ENCODE results near the gene TMEM245. TPM values are rescaled to one million over a fixed set of nuclear protein-coding genes. Genes with fewer than 3 reads are reported as not detected.
A peak's percentile ranks its signal among the peaks of the same experiment; 100 is the strongest.
"Not testable (repeated sequence)": the region's sequence is repeated elsewhere in the genome, so short reads cannot be mapped to it uniquely, and the experiment has no call there.

TMEM245 gene
- total RNA-seq, 1 donor from 2014 or later, result 82.4 TPM

DNA sequence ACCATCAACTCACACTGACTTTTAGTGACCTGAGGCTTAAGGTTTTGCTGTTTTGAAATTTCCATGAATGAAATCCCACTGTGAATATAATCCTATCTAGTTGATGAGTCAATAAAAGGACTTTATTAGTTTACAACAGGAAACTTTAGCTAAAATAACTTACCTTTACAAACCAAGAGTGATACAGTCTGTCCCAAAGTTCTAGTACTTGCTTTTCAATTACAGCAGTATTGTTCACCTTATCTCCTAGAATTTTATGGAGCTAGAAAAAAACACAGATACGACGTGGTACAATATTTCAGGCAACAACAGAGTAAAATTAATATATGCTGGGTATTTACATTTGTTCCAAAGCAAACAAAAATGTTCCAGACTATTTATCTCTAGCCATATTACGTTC lies 59.6 kb downstream of the TMEM245 start:
- no peak for DNase-seq

DNA sequence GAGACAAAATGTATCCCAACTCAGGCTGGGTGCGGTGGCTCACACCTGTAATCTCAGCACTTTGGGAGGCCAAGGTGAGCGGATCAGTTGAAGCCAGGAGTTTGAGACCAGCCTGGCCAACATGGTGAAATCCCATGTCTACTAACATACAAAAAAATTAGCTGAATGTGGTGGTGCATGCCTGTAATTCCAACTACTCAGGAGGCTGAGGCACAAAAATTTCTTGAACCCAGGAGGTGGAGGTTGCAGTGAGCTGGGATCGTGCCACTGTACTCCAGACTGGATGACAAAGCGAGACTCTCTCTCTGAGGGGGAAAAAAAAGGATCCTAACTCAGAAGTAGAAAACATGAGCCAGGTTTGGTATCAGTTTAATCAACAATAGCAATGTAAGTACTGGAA lies 66.6 kb downstream of the TMEM245 start:
- not testable (repeated sequence) for DNase-seq

DNA sequence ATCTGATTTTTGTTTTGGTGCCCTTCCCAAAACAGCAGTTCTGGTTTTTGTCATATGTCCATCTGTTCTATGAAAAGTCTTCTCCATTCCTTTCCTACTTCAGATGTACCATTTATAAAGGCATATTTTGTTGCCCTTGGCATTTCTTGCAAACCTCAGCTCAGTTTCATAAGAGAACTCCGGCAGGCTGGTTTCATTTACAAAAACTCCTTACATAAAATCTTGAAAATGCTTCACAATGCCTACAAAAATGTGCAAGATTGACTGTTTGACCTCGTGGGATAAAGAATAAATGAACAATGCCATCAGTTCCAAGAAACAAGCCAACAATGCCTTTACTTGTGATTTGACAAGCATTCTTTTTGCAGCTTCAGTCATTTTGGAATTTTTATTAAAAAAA lies 67.3 kb downstream of the TMEM245 start:
- no peak for DNase-seq

- DNase-seq, result no peak
These were observed 68.0 kb downstream of the TMEM245 start for GRCh38 chr9:109051733-109052132.

- no peak for DNase-seq
These were observed 69.3 kb downstream of the TMEM245 start for GRCh38 chr9:109050444-109050843.

DNA sequence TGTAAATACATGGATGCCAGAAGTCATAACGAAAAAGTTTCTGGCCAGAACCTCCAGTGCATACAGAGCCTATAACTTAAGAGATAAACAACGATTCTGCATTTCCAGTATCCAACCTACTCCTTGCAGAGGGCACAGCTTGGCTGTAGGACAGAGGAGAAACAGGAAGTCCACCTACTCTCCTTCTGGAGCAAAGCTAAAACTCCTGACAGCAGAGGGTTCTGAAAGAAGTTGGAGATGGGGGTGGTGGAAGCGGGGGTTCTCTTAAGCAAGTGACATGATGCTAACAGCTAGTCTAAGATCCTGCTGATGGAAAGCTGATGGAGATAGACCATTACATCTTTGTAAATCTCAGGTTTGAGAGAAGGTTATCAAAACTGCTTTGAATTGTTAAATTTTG lies 70.9 kb downstream of the TMEM245 start:
- no peak for DNase-seq

- DNase-seq, result no peak
These were observed 72.5 kb downstream of the TMEM245 start for GRCh38 chr9:109047259-109047658.

DNA sequence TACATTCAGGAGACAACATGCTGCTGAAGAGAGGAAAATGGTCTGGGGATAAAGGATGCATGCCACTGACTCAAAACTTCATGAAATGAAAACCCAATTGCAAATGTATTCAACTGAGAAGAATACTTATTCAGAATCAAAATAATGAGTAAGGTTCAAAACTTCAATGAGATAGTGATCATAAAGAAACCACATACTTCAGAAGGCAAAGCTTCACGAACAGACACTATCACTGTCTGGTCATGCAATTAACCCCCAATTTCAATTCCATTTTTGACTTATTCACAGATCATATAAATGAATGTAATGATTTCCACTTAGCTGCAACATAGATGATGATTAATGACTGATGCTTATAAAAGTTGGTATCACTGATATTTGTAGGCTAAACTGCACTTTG lies 73.4 kb downstream of the TMEM245 start:
- DNase-seq, result no peak

GRCh38 chr9:109043578-109043977 lies 76.2 kb downstream of the TMEM245 start:
- no peak for DNase-seq

DNA sequence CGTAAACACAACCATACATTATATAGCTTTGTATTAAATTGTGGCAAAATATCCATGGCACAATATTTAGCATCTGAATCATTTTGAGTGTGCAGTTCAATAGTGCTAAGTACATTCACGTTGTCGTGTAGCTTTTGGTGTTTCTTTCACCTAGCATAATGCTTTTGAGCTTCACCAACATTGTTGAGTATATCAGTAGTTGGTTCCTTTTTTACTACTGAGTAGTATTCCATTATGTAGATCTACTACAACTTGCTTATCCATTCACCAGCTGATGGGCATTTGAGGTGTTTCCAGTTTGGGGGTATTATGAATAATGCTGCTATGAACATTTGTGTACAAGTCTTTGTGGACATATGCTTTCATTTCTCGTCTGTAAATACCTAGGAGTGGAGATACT lies 79.2 kb downstream of the TMEM245 start:
- no peak for DNase-seq

DNA sequence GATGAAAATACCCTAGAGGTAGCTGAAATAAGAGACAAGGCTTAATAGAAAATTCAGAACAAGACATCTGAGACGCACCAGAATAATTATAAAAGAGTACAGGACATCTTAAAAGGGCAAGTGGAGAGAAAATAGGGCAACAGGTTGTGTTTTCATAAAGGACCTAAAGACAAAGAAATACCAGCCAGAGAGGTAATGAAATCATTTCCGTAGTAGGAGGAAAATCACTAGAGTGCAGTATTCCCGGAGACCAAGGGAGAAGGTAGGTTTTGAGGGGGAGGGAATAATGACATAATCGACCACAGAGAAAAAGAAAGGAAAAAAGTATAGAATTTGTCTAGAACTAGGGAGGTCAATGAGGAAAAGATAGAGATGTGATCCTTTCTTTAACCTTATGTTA lies 80.2 kb downstream of the TMEM245 start:
- peak; percentile 75 for DNase-seq

DNA sequence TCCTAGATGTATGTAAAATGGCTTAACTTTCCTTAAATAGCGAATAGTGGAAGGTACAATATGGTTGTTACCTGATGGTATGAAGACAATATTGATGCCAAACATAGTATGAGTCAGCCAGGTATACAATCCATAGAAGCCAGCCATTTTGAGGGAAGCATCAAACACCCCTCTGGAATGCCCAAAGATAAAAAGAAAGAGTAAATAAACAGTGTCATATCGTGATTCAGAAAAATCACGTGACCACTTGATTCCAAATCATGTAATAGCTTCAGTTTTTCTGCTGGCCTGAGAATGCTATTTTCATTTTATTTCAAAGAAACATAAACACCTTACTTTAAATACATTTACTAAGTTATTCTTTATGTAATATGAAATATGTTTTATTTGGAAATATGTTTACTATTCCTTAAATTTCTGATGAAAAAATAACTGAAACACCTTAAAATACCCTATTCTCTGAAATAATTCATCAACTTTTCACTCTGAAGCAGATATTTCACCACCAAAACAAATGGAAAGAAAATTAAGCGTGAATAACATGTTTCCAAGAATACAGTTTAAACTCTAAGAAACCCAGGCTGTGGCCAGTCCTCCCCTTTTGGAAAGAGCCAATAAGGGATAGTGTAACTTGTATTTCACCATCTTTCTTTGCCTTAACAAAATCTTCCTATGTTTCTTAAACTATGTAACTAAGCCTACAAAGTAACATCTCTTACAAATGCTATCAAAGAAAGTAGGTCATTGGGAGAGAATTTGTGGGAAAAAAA lies 81.6 kb downstream of the TMEM245 start:
- no peak for DNase-seq

DNA sequence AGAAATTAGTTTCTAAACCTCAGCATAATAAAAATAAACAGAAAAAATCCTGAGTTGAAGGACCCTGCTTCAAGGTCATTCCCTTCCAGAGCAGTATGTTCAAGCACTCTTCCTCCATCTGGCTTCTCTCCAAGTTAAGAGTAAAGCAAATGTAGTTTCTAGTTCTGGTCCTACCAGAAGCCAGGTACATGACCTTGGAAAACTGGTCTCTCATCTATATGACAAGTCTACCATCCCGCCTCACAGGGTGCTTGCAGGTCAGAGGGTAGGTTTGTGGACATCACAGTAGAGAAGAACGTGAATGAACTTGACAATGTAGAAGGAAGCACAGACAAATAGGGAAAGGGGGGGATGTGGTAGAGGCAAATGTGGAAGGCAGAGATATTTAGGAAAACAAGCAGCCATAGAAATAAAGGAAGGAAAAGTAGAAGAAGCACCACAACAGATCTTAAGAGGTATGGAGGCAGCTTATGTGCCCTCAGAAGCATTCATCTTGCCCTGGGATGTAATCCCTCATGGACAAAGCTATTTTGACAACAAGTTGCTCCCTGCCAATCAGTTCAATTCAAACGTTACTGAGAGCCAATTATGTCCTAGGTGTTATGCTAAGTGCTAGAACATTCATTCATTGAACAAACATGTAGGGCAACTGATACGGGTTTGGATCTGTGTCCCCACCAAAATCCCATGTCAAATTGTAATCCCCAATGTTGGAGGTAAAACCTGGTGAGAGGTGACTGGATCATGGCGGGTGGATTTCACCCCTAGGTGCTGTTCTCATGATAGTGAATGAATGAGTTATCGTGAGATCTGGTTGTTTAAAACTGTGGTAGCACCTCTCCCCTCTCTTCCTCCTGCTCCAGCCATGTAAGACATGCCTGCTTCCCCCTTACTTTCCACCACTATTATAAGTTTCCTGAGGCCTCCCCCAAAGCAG lies 82.7 kb downstream of the TMEM245 start:
- peak; percentile 38 for DNase-seq

GRCh38 chr9:109035684-109036423 lies 83.9 kb downstream of the TMEM245 start:
- DNase-seq, result peak; percentile 90

DNA sequence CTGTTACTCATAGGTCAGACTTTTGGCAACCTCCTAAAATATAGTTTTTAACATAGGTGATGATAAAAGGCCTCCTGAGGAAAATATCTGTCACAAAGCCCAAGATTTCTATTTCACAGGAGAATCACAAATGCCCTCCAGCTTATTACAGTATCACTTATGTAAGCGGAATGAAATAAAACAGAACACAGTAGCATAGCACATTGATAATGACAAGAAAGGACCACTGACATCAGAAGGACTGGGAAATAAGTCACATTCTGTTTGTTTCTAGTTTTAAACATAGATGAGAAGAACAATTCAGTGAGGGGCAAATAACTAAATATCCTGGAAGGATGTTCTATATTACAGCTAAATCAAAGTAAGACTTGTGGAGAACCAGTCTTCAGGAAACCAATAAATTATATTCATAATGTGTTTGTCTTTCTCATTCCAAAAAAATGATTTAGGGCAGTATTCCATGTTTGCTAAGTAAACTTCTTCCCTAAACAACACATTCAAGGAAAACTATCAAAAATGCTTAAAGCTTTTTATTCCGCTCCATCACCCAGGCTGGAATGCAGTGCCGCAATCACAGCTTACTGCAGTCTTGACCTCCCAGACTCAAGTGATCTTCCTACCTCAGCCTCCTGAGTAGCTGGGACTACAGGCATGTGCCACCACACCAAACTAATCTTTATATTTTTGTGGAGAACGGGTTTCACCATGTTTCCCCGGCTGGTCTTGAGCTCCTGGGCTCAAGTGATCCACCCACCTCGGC lies 85.6 kb downstream of the TMEM245 start:
- no peak for DNase-seq

DNA sequence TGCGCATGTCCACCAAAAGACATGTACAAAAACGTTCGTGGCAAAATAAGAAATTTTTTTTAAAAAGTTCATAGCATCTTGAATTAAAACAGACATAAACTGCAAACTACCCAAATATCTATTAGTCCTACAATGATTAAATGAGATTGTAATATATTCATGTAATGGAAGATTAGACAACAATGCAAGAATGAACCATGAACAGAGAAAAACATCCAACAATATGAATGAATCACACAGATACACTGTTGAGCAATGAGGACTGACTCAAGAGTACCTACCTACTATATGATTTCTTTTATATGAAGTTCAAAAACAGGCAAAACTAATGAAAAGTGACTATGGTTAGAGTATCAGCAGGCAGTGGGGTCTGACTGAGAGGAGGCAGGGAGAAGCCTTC lies 88.5 kb downstream of the TMEM245 start:
- no peak for DNase-seq

GRCh38 chr9:109030426-109030825 lies 89.3 kb downstream of the TMEM245 start:
- no peak for DNase-seq

- DNase-seq, result no peak
These were observed 91.3 kb downstream of the TMEM245 start for GRCh38 chr9:109028457-109028856.

DNA sequence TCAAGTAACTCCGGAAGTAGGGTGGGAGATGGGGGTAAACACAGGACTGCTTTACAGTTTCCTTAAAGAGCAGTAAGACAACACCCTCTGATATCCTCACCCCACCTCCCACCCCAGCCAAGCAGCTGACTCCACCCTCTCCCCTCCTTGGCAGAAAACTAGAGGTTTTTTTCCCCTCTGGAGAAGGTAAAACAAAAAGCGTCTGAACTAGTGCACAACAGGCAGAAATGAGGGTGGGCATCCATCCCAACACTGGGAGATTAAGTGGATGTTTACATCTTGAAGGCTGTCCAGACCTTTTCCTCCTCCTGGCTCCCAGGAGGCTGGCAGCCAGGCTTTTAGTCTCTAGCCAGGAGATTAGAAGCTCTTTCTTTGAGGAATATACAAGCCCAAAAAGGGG lies 92.6 kb downstream of the TMEM245 start:
- no peak for DNase-seq

GRCh38 chr9:109026306-109026705 lies 93.4 kb downstream of the TMEM245 start:
- DNase-seq, result no peak

DNA sequence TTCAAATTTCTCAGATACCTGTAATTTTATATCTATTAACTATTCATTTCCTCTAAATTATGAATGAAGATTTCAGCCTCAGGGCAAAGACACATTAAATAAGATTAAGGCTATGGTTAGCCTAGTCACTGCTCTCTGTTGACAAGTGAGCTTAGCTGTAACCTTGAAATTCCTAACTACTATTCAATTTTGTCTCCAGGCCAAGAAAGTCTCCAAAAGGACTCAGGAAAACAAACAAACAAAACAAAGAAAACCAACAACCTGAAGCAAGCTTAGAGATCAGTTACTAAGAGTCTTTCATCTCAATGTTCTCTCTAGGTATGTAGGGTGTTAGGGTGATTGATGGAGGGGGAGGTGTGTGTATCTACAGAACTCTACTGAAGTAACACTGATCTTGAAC lies 96.9 kb downstream of the TMEM245 start:
- no peak for DNase-seq

All from dermis blood vessel endothelial cell (primary cell).